Cardiac septum (tissue), 1 donor: ENCODE measurements around the gene FN1. TPM values are rescaled to one million over a fixed set of nuclear protein-coding genes. Genes with fewer than 3 reads are reported as not detected.
"Not testable (repeated sequence)": the region's sequence is repeated elsewhere in the genome, so short reads cannot be mapped to it uniquely, and the experiment has no call there.

ENCODE experiments used
- DNase-seq: peaks from one replicate; pipeline ENCODE4 v3.0.0-alpha.2; 2020; ENCODE audit warnings: low spot score
- intact Hi-C: fragments of 100-400 bp; cut with DNase I; formaldehyde crosslinking; loops from one replicate; pipeline ENCODE4 v1.14.0; 2022
- total RNA-seq: library from RNA; stranded (reverse); fragmentation: NEBNext Ultra II Directional; extraction: Animal tissue kit (Norgen Biotek cat#: 25700); gene quantifications from one replicate; pipeline ENCODE4 v1.2.1, GENCODE V29; 2021
- donor health status: DM: no; HTN: no; CAD: no.

Gene FN1
- total RNA-seq, 1 donor from 2014 or later, result 339 TPM

DNA sequence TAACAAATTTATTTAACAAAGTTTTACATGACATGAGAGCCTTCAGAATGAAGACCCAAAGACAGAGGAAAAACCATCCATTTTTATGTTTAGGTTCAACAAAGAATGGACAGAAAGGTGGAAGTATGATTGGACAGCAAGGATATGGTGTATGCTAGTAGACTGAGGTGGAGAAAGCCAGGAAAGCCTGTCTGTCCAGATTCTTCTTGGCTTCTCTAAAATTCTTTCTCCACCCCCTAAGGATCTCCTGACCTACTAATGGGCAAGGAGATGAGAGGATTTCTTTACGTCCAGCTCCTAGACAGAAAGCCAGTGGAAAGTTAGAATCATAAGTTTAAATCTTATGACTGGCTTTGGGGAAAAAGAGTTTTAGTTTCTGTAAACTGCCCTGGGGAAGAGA is 121.0 kb downstream of the FN1 start:
- DNase-seq, result no peak
- intact Hi-C loops, result no loop called here

DNA sequence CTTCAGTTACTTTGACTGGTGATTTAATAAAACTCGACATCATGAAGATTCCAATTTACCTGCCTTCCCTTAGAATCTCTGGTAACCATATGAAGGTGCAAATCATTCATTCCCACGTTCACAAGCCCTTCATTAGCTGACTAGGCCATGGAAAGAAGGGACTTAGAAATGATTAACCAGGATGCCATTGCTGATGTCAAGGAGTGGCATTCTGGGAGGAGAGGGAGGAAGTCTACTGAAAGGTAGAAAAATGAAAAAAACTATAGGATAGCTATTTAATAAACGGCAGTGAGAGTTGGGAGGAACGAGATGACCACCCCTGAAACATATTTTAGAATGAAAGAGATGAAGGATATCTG is 122.6 kb downstream of the FN1 start:
- no peak for DNase-seq
- intact Hi-C loops, result no loop called here

DNA sequence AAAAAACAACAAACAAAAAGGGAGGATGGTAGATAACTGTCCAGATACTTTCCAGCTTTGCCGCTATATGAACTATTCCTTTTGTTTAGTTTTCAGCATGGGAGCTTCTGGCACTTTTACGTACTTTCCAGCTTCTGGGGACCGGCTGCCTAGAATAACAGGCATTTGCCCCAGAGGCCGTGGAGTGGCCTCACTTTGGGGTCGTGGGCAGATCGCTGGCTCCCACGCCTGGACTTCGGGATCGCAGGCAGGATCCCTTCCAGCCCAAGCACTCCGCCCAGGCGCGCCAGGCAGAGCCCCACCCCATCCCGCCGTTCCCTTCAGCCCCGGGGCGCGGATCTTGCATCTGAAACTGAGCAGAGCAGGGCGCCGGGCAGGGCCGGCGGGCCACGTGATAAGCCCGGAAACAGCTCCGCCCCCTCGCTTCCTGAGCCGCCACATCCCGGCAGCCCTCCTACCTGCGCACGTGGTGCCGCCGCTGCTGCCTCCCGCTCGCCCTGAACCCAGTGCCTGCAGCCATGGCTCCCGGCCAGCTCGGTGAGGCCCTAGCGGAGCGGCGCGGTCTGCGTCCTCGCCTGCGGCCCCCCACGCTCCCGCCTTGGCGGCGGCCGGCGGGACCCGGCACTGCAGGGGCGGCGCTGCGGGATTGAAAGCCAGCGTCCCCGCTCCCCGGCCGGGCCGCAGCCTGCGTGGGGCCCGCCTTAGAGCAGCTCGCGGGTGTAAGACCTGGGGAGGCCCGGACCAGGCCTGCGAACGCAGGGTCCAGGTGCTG is 124.1 kb downstream of the FN1 start, which contains the start of gene ATIC:
TSS of gene ATIC (plus strand) at position 435 of the 772 bp plus-strand sequence. CDS start at position 519, 84 bp downstream.
- DNase-seq, result peak; percentile 96
- intact Hi-C loops, result no loop called here

DNA sequence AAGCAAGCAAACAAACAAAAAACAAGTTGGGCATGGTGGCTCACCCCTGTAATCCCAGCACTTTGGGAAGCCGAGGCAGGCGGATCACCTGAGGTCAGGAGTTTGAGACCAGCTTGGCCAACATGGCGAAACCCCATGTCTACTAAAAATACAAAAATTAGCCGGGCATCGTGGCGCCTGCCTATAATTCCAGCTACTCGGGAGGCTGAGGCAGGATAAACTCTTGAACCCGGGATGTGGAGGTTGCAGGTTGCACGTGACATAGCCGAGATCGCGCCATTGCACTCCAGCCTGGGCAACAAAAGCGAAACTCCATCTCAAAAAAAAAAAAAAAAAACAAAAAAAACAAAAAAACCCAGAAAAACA is 124.6 kb downstream of the FN1 start:
- intact Hi-C loops, result not testable (repeated sequence)

More for the DNA sequence above, 124.6 kb downstream of the FN1 start:
- not testable (repeated sequence) for DNase-seq

Other genes with a start within 250 kb of the FN1 start
- 36.8 TPM for gene ATIC, start 124.0 kb downstream of the FN1 start, total RNA-seq